Transverse colon (tissue), 4 donors: ENCODE data around the gene GALNT10. TPM values are rescaled to one million over a fixed set of nuclear protein-coding genes. Genes with fewer than 3 reads are reported as not detected.

ENCODE experiments used
- DNase-seq: peaks from one replicate; pipeline ENCODE4 v3.0.0-alpha.2; 2019
- H3K27ac ChIP-seq, 4 donors: fragments of 200-600 bp; sonication (generic); 2 replicates each; pipeline ENCODE4 v1.5.1; 2016 to 2018; ENCODE audit warnings: inconsistent platforms in 4 of 4
- H3K27me3 ChIP-seq: fragments of 200-600 bp; sonication (generic); 2 replicates; pipeline ENCODE4 v1.5.1; 2017; ENCODE audit warnings: inconsistent platforms
- H3K36me3 ChIP-seq, 4 donors: fragments of 200-600 bp; sonication (generic); 2 replicates each; pipeline ENCODE4 v1.5.1; 2017 to 2019; ENCODE audit warnings: inconsistent platforms in 4 of 4
- H3K4me1 ChIP-seq, 4 donors: fragments of 200-600 bp; sonication (generic); 2 replicates each; pipeline ENCODE4 v1.5.1; 2017 to 2020; ENCODE audit warnings: inconsistent platforms in 4 of 4
- H3K4me3 ChIP-seq, 4 donors: fragments of 200-600 bp; sonication (generic); 1 replicate in 1 of 4; 2 replicates in 3 of 4; pipeline versions ENCODE4 v1.5.1 to v1.6.1; 2017 to 2019; ENCODE audit warnings: inconsistent platforms in 4 of 4
- H3K9me3 ChIP-seq, 2 donors: fragments of 200-600 bp; sonication (generic); 2 replicates each; pipeline ENCODE4 v1.5.1; 2017 to 2019; ENCODE audit warnings: inconsistent platforms in 2 of 2
- CTCF ChIP-seq, 5 experiments: fragments of 200-600 bp in 3 of 5; fragments of 450-650 bp in 2 of 5; sonication (generic) in 3 of 5; IDR thresholded peaks; 1 replicate in 2 of 5; 2 replicates in 3 of 5; pipeline ENCODE4 v1.5.1; 2016 to 2017; ENCODE audit warnings: antibody characterized with exemption in 5 of 5, inconsistent platforms in 3 of 5, mild to moderate bottlenecking in 2 of 5, moderate library complexity in 1 of 5
- EP300 ChIP-seq: sonication (generic); formaldehyde crosslinking; IDR thresholded peaks from one replicate; pipeline ENCODE4 v1.6.1; 2017; ENCODE audit warnings: antibody characterized with exemption, low read depth
- POLR2A ChIP-seq: fragments of 450-650 bp; IDR thresholded peaks from one replicate; pipeline ENCODE4 v1.6.1; 2016; ENCODE audit warnings: antibody characterized with exemption, mild to moderate bottlenecking, moderate library complexity
- POLR2AphosphoS5 ChIP-seq, 3 donors: sonication (generic); formaldehyde crosslinking; IDR thresholded peaks; one replicate each; pipeline ENCODE4 v1.6.1; 2016; ENCODE audit warnings: antibody characterized with exemption in 3 of 3
- WGBS, 2 donors: methylation state at CpG; one replicate each; pipeline ENCODE4 v1.1.5; 2018; ENCODE audit warnings: low coverage in 1 of 2; 5-methylcytosine and 5-hydroxymethylcytosine counted together
- in situ Hi-C, 4 donors: fragments of 200-750 bp; cut with MboI; loops; one replicate each; pipeline versions ENCODE4 v1.15.0 to v1.15.1; 2017; ENCODE audit warnings: low sequenced_read_pairs in 3 of 4, low pct_ligation_motif_present in 1 of 4, low pct_unique_long_range_greater_than_20kb in 1 of 4
- intact Hi-C: fragments of 100-400 bp; cut with DNase I; formaldehyde crosslinking; loops from one replicate; pipeline ENCODE4 v1.15.1; 2023; ENCODE audit warnings: low total_unique reads
- total RNA-seq, 4 donors: library from RNA; depleted of rRNA; stranded (reverse); fragments of >200 nt; gene quantifications; one replicate each; pipeline ENCODE4 v1.1.0, GENCODE V29; 2016

The GALNT10 gene
- total RNA-seq, 4 donors from 2014 or later = 18.7 to 142 (median 39.3) TPM

- Histone ChIP-seq H3K27me3 (no peaks in the 10 kb centered on the region), H3K4me1 (peaks cover 14 to 31% (median 18%) of the 10 kb centered on the region in 4 donors), H3K36me3 (no peaks in the 10 kb centered on the region), H3K4me3 (no peak overlapping the region), H3K9me3 (no peaks in the 10 kb centered on the region), H3K27ac (peak overlapping the region in 3 of 4 donors; percentile 8 to 57 (median 40))
- WGBS, 2 donors = 64 to 100% methylated on average over 1 to 2 of the region's 2 CpGs
- in situ Hi-C loops (no loop called here), intact Hi-C loops (no loop called here)
- DNase-seq = no peak
- TF ChIP-seq CTCF (IDR thresholded peaks at IDR 0.05) (no peak), POLR2AphosphoS5 (IDR thresholded peaks at IDR 0.05) (peak in 2 of 3 donors; percentile 28), EP300 (no peak), POLR2A (no peak)
These were observed 97.6 kb downstream of the GALNT10 start for GRCh38 chr5:154288145-154288544.

- Histone ChIP-seq H3K4me1 (peaks cover 8 to 21% (median 12%) of the 10 kb centered on the region in 4 donors), H3K27me3 (no peaks in the 10 kb centered on the region), H3K4me3 (no peak overlapping the region), H3K27ac (no peak overlapping the region), H3K9me3 (no peaks in the 10 kb centered on the region), H3K36me3 (no peaks in the 10 kb centered on the region)
- WGBS, 2 donors = 89 to 94% methylated on average over 2 to 5 of the region's 5 CpGs
- intact Hi-C loops (no loop called here), in situ Hi-C loops (no loop called here)
- DNase-seq = no peak
- no peak for TF ChIP-seq CTCF (IDR thresholded peaks at IDR 0.05)
- TF ChIP-seq EP300 = no peak
- TF ChIP-seq POLR2A = no peak
- TF ChIP-seq POLR2AphosphoS5 (IDR thresholded peaks at IDR 0.05) = no peak
These were observed 101.4 kb downstream of the GALNT10 start for GRCh38 chr5:154291917-154292316.

GRCh38 chr5:154293219-154293618 lies 102.7 kb downstream of the GALNT10 start:
- Histone ChIP-seq H3K27ac (no peak overlapping the region), H3K27me3 (no peaks in the 10 kb centered on the region), H3K9me3 (no peaks in the 10 kb centered on the region), H3K4me3 (no peak overlapping the region), H3K36me3 (no peaks in the 10 kb centered on the region), H3K4me1 (peaks cover 0 to 10% (median 10%) of the 10 kb centered on the region in 4 donors)
- intact Hi-C loops = no loop called here
- no peak for TF ChIP-seq POLR2AphosphoS5 (IDR thresholded peaks at IDR 0.05)
- TF ChIP-seq CTCF (IDR thresholded peaks at IDR 0.05) = no peak
- no peak for TF ChIP-seq EP300
- TF ChIP-seq POLR2A = no peak
- 100% methylated on average over 1 of the region's 1 CpG for WGBS, 2 donors
- DNase-seq = no peak
- in situ Hi-C loops = no loop called here

- DNase-seq = no peak
- H3K4me1 ChIP-seq = peaks cover 0 to 10% (median 7%) of the 10 kb centered on the region in 4 donors
- no peaks in the 10 kb centered on the region for H3K9me3 ChIP-seq
- H3K4me3 ChIP-seq = no peak overlapping the region
- no peaks in the 10 kb centered on the region for H3K27me3 ChIP-seq
- intact Hi-C loops (no loop called here), in situ Hi-C loops (no loop called here)
- TF ChIP-seq EP300 (no peak), POLR2A (no peak), POLR2AphosphoS5 (IDR thresholded peaks at IDR 0.05) (no peak), CTCF (IDR thresholded peaks at IDR 0.05) (no peak)
- WGBS, 2 donors = 100% methylated on average over 1 of the region's 1 CpG
- H3K27ac ChIP-seq = no peak overlapping the region
- H3K36me3 ChIP-seq = no peaks in the 10 kb centered on the region
These were observed 105.0 kb downstream of the GALNT10 start for GRCh38 chr5:154295551-154295950.
